ENCODE measurements around the gene IGFN1.

- TF ChIP-seq CTCF (IDR thresholded peaks at IDR 0.05; ENCODE audit: control extremely low read depth in 1 of 3, insufficient read depth in 1 of 3, low read depth in 1 of 3, low read length in 3 of 3) (no peak), EZH2 (IDR thresholded peaks at IDR 0.05; ENCODE audit: low read depth, low read length, severe bottlenecking) (no peak), TEAD4 (IDR thresholded peaks at IDR 0.05; ENCODE audit: low read depth, low read length) (no peak), ZNF274 (IDR thresholded peaks at IDR 0.05; ENCODE audit: borderline replicate concordance, extremely low read depth, low read length) (no peak), EGR1 (IDR thresholded peaks at IDR 0.05; ENCODE audit: borderline replicate concordance, low read depth, low read length) (no peak), ASH2L (IDR thresholded peaks at IDR 0.05; ENCODE audit: low read length) (no peak), EP300 (IDR thresholded peaks at IDR 0.05; ENCODE audit: borderline replicate concordance in 1 of 2, low read depth in 2 of 2, low read length in 2 of 2) (no peak), PHF8 (conservative IDR thresholded peaks at IDR 0.05; ENCODE audit: low read depth, low read length) (no peak), CHD1 (IDR thresholded peaks at IDR 0.05; ENCODE audit: low read depth, low read length) (no peak)
Observed at GRCh38 chr1:201156346-201156745, 34.3 kb upstream of the IGFN1 start.

Data from H1 (cell line).